Skeletal muscle tissue (tissue), 4 donors: ENCODE results near the gene HLF. TPM values are rescaled to one million over a fixed set of nuclear protein-coding genes. Genes with fewer than 3 reads are reported as not detected.

Experiments
- H3K27ac ChIP-seq: one replicate; pipeline ENCODE4 v1.7.0; 2013; ENCODE audit warnings: mild to moderate bottlenecking, low read depth, low read length, inconsistent platforms
- H3K27me3 ChIP-seq, 3 donors: one replicate each; pipeline ENCODE4 v1.7.0; 2013; ENCODE audit warnings: low read length in 3 of 3; ENCODE audit not compliant: control insufficient read depth in 3 of 3, insufficient read depth in 3 of 3
- H3K36me3 ChIP-seq, 3 donors: one replicate each; pipeline ENCODE4 v1.7.0; 2013; ENCODE audit warnings: low read length in 3 of 3; ENCODE audit not compliant: control insufficient read depth in 3 of 3, insufficient read depth in 3 of 3
- H3K4me1 ChIP-seq, 3 donors: one replicate each; pipeline ENCODE4 v1.7.0; 2013; ENCODE audit warnings: low read length in 3 of 3, mild to moderate bottlenecking in 3 of 3; ENCODE audit not compliant: control insufficient read depth in 3 of 3, insufficient read depth in 3 of 3
- H3K4me3 ChIP-seq, 3 donors: one replicate each; pipeline ENCODE4 v1.7.0; 2013; ENCODE audit warnings: low read length in 3 of 3
- H3K9ac ChIP-seq, 3 donors: one replicate each; pipeline ENCODE4 v1.7.0; 2013; ENCODE audit warnings: low read length in 3 of 3, mild to moderate bottlenecking in 3 of 3, moderate library complexity in 2 of 3, low read depth in 1 of 3
- H3K9me3 ChIP-seq, 3 donors: one replicate each; pipeline ENCODE4 v1.7.0; 2013; ENCODE audit warnings: low read length in 3 of 3; ENCODE audit not compliant: control insufficient read depth in 3 of 3
- total RNA-seq: library from RNA; depleted of rRNA; stranded (reverse); fragments of >200 nt; gene quantifications from one replicate; pipeline ENCODE4 v1.2.3, GENCODE V29; 2014
- donor health status: Osteomylitis.

The HLF gene
- total RNA-seq, 1 donor from 2014 or later, result 4.7 TPM

DNA sequence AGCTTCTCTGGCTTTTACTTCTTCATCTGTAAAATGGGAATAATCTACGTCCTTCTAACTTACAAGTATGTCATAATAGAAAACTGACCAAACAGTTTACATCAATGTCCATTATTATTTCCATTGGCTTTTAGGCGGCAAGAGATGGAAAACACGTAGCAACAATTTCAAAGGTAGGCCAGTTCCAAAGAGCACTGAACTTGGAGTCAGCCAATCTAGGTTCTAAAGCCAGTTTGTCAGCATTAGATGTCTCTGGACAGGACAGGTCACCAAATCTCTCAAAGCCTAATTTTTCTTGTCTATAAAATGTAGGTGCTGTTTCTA lies 17.6 kb downstream of the HLF start:
- Histone ChIP-seq H3K4me1 (peaks cover 33 to 38% (median 33%) of the 10 kb centered on the region in 3 donors), H3K9ac (no peak overlapping the region), H3K36me3 (no peaks in the 10 kb centered on the region), H3K4me3 (no peak overlapping the region), H3K27me3 (no peaks in the 10 kb centered on the region), H3K27ac (no peak overlapping the region), H3K9me3 (no peaks in the 10 kb centered on the region)

DNA sequence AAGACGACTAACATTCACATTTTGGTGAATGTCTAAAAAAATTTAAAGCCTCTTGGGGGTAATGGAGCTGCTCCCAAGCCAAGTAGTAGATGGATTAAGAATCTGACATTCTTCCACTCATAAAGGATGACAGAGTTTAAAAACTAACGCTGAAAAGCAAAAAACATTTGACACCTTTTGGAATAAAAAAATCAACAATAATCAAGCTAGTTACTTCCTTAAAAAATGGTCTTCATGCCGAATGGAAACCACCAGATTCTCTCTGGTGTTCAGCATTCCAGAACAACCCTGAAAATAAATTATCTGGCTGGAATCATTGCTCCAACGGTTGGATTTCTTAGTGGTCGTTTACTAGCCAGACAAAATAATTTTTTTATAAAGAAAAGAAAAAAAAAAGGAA lies 18.0 kb downstream of the HLF start:
- Histone ChIP-seq H3K4me1 (peaks cover 33 to 34% (median 33%) of the 10 kb centered on the region in 3 donors), H3K27me3 (no peaks in the 10 kb centered on the region), H3K27ac (no peak overlapping the region), H3K36me3 (no peaks in the 10 kb centered on the region), H3K9ac (no peak overlapping the region), H3K4me3 (no peak overlapping the region), H3K9me3 (no peaks in the 10 kb centered on the region)

DNA sequence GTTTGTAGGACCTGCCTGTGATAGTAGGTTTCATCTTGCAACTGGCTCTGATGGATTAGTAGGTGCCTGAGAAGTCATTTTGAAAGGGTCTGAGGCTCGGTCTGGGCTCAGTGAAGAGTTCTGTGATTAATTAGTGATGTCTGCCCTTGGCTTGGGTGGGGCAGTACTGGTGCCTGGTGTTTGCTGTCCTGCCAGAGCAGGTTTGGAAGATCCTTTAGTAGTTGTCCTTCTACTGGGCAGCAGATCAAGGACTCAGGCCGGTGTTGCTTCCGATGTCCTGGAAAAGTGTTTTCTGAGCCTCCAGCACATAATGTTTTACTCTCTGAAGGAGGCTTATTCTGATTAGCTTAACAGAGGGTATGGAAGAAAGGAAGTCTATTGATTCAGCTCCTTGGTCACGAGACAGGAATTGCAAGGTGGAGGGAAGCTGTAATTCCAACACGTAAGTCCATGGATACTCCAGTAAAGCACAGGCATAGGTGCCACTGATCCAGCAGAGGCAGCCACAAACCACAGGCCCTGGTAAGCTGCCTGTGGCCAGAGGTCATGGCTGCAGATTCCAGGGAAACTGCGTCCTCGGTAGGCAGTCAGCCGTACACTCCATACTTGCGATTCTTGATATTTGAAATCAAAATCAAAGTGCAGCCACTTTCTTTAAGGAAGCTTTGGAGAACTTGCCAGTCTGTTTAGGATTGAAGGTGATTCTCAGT lies 18.7 kb downstream of the HLF start:
- Histone ChIP-seq H3K4me1 (peaks cover 33 to 34% (median 33%) of the 10 kb centered on the region in 3 donors), H3K9me3 (no peaks in the 10 kb centered on the region), H3K9ac (no peak overlapping the region), H3K27me3 (no peaks in the 10 kb centered on the region), H3K27ac (no peak overlapping the region), H3K4me3 (peak overlapping the region in 1 of 3 donors; percentile 15), H3K36me3 (no peaks in the 10 kb centered on the region)

DNA sequence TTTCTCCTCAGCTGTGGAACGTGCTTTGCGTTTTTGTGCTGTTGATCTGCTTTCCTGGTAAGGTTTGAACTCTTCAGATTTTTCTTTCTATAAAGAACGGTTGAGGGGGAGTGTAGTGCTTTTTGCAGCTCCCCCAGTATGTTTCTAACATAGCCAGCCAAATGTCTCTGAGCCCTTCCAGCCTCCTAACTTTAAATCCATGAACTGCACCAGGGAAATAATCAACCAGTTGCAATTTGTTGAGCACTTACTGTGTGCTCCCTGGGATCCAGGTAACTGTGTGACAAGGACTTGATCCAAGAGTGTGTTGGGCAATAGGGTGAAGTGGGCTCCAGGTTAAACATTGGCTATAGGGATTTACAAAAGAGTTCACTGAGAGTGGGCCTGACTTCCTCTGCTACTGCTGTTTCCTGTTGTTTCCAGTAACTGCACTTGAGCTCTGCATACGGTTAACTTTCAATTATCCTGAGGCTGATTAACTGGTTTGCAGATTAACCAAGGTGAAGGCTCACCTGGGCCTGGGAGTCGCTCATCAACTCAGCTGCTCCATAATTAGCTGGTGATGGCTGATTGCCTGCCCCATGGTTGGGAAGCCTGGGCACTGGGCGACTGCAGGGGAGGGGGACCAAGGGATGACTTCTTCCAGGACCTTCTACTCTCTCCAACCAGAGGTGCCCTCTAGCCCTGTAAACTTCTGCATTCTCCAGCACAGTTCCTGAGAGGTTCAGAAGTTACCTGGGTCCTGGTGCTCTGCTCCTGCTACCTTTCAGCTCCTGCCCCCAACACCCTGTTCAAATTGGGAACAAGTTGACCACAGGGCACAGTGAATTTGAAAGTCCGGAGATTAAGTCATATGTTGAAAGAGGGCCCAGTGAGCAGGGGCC lies 19.5 kb downstream of the HLF start:
- Histone ChIP-seq H3K4me1 (peaks cover 33 to 35% (median 34%) of the 10 kb centered on the region in 3 donors), H3K27me3 (no peaks in the 10 kb centered on the region), H3K27ac (peak overlapping the region; percentile 57), H3K36me3 (no peaks in the 10 kb centered on the region), H3K9ac (no peak overlapping the region), H3K9me3 (no peaks in the 10 kb centered on the region), H3K4me3 (peak overlapping the region in 1 of 3 donors; percentile 3)

DNA sequence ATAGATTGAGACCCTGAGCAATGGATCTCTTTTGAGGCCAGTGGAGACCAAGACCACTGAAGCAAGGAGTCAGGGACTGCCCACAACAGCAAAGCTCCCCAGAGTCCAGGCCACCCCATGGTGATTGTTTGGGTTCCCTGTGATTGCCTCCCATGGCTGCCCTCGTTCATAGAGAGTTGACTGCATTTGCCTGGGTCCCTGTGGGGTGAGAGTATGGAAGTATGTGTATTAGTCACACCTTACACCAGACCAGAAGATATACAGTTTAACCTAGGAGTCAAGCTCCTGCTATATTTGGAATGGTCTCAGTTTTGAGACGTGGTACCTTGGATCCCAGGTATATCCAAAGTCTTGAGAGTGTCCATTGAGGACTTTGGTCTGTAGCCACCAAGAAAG lies 20.2 kb downstream of the HLF start:
- peak overlapping the region; percentile 57 for H3K27ac ChIP-seq
- H3K4me1 ChIP-seq, result peaks cover 33 to 35% (median 34%) of the 10 kb centered on the region in 3 donors
- H3K9me3 ChIP-seq, result no peaks in the 10 kb centered on the region
- H3K27me3 ChIP-seq, result no peaks in the 10 kb centered on the region
- peak overlapping the region in 1 of 3 donors; percentile 68 for H3K9ac ChIP-seq
- H3K4me3 ChIP-seq, result peak overlapping the region in 1 of 3 donors; percentile 59
- H3K36me3 ChIP-seq, result no peaks in the 10 kb centered on the region

DNA sequence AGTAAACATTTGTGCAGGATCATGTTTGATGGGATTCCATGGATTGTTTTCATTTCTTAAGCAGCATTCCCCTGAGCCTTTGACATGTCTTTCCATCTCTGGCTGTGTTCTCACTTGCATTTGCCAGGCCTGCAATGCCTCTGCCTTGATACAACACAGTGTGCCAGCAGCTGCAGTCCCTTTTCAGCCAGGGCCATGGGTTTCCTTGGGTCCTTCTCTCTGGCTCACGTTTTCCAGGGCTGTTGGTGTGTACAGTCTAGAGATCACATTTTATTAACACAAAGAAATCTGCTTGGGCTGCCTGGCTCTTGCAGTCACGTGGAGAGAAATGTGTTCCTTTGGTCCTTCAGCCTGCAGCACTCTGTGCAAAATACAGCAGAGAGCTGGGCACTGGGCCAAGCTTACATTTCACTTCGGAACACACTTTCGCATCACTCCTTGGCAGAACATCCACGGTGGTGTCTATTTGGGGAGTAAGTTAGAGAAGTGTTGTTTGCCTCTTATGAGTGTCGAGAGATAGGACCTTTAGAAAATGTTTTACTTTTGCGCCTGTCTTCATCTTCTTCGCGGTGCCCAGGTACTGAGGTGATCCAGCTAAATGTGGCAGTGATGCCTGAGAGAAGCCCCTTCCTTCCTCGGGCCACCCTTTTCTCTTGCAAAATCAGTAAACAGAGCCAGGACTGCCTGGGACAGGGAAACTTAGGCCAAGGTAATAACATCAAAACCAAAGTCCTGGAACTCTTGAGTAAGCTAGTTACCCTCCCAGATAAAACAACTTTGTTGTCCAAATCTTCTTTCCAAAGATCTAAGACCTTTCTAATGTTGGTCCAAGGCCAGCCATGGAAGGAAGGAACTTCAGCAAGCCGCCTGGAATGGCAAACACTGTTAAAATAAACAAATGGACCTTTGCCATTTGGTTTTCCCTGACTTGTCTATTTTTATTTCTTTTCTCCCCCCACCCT lies 20.9 kb downstream of the HLF start:
- Histone ChIP-seq H3K27ac (peak overlapping the region; percentile 57), H3K36me3 (no peaks in the 10 kb centered on the region), H3K4me1 (peaks cover 33 to 35% (median 34%) of the 10 kb centered on the region in 3 donors), H3K9ac (peak overlapping the region in 2 of 3 donors; percentile 47 to 68), H3K9me3 (no peaks in the 10 kb centered on the region), H3K27me3 (no peaks in the 10 kb centered on the region), H3K4me3 (peak overlapping the region; percentile 15 to 59 (median 45))

DNA sequence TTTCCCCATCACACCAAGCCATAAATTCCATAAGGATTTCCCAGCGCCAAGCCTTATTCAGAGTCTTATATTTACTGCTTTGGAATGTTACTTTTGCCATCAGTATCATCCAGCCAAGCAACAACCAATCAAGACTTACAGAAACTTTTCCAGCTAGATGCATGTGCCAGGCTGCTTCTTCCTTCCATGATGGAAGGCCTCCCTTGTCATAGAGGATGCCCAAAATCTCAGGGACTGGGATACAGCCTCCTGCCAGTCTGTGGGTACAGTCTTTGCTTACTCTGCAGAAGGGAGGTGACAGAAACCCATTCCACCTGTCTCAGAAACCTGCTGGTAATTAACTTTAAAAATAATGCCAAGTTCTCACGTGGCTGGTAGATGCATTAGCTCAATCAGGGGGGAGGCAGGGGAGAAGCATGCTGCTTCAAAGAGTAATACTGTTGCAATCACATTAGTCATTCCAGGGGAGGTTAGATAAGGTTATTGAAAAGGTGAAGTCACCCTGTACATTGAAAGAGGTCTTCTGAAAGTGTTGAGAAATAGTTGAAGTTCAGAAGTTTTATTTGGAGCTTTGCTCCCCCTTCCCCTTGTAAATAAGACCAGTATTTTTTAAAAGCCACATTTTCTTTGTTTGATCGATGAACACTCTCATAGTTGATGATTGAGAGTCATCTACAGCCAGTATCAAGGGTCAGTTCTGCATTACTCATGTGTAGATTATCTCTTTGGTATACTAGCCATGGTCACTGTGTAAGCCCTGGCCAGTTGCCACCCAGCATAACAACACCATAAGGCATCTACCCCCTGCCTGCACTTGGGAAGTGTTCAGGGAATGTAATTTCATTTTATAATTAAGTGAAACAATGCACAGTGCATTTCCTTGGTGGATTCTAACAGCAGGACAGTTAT lies 22.2 kb downstream of the HLF start:
- no peaks in the 10 kb centered on the region for H3K36me3 ChIP-seq
- H3K27ac ChIP-seq, result no peak overlapping the region
- H3K27me3 ChIP-seq, result no peaks in the 10 kb centered on the region
- peaks cover 31 to 35% (median 34%) of the 10 kb centered on the region in 3 donors for H3K4me1 ChIP-seq
- no peak overlapping the region for H3K4me3 ChIP-seq
- no peak overlapping the region for H3K9ac ChIP-seq
- H3K9me3 ChIP-seq, result no peaks in the 10 kb centered on the region

DNA sequence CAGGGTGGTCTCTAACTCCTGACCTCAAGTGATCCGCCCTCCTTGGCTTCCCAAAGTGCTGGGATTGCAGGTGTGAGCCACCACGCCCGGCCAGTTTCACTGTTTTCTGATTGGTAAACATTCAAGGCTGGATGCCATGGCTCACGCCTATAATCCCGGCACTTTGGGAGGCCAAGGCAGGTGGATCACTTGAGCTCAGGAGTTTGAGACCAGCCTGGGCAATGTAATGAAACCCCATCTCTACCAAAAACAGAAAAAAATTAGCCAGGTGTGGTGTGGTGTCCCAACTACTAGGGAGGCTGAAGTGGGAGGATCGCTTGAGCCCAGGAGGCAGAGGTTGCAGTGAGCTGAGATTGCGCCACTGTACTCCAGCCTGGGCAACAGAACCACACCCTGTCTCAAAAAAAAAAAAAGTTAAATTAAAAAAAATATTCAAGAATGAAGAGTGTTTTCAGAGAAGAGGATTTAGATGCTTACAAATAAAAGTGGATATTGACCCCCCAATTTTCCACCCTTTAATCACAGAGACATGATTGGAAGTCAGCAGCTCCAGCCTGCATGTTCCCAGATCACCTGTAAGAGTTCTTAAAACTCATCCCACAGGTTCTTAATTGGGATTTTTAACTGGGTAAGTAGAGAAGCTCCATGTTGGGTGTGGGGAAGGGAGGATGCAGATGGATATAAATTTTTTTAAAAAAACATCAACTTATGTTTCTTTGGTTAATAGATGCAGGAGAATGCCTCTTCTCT lies 23.8 kb downstream of the HLF start:
- H3K27ac ChIP-seq, result no peak overlapping the region

More for the DNA sequence above, 23.8 kb downstream of the HLF start:
- H3K27me3 ChIP-seq, result no peaks in the 10 kb centered on the region
- no peak overlapping the region for H3K9ac ChIP-seq
- H3K4me3 ChIP-seq, result no peak overlapping the region
- no peaks in the 10 kb centered on the region for H3K36me3 ChIP-seq
- H3K4me1 ChIP-seq, result peaks cover 25 to 30% (median 29%) of the 10 kb centered on the region in 3 donors
- H3K9me3 ChIP-seq, result no peaks in the 10 kb centered on the region
